CD4-positive, alpha-beta T cell treated with Interleukin-6 at 100 ng/mL for 8 hours (primary cell): ENCODE measurements around the gene EEF1AKMT4.

Experiments
- DNase-seq: peaks from one replicate; pipeline ENCODE4 v3.0.0-alpha.2; 2020; ENCODE audit warnings: mixed read lengths, low spot score

Gene EEF1AKMT4

GRCh38 chr3:184235381-184236032 is 14.0 kb upstream of the EEF1AKMT4 start:
- DNase-seq: no peak

DNA sequence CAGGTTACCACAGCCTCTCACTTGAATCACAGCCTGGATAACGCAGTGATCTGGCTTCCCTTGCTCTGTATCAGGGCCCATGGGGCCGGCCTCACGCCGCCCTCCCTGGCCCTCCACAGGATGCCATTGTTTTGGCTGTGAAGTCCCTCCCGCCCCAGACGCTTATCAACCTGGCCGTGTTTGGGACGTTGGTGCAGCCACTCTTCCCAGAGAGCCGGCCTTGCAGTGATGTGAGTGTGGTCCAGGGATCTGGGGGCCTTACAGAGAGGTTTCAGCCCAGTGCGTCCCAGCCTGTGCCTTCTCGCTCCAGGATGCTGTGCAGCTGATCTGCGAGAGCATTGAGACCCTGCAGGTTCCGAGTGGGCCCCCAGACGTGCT is 13.4 kb upstream of the EEF1AKMT4 start:
- DNase-seq: no peak

DNA sequence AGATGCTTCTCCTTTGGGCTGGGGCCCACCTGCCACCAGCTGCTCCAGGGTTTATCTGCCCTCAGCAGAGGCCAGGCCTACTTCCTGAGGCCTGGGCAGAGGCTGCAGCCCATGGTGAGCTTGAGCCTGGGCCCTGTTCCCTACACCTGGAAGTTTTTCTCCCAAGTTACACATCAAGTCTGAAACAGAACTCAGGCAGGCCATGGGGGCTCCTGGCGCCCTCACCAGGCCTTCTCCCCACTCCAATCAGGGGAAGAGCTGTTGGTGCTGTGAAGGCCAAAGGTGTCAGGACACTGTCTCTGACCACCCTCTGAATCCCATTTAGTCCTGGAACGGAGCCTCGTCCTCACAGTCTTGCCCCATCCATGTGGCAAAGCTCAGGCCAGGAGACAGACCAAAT is 12.8 kb upstream of the EEF1AKMT4 start:
- DNase-seq: no peak

DNA sequence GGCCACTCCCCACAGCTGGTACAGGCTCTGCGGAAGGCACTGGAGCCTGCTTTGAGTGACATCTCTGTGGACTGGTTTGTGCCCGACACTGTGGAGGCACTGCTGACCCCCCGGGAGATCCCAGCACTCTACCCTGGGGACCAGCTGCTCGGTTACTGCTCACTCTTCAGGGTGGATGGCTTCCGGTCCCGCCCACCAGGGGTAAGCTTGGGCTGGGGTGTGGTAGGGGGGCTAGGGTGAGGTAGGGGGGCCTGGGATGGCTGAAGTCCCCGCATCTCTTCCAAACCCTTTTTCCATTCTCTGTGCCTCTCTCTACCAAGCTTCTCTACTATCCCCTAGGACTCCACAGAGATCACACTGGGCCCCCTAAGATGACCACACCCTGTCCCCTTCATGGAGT is 12.3 kb upstream of the EEF1AKMT4 start:
- DNase-seq: no peak

DNA sequence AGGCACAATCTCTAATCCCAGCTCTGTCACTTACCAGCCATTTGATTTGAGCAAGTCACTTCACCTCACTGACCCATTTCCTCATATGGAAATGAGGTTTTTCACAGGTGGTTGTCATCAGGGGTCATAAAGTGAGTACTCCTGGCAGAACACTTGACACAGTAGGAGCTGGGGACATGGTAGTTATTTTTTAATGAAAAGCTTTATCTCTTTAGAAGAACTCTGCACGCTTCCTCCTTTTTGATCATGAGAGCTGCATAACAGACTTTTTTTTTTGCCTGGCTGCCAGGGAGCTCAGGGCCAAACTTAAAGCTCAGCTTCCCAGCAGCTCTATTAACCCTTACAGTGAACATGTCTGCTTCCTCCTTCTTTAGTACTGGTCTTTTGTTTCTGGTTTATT is 11.7 kb upstream of the EEF1AKMT4 start:
- DNase-seq: no peak

- no peak for DNase-seq
Measured at GRCh38 chr3:184238246-184238818, 11.1 kb upstream of the EEF1AKMT4 start.

GRCh38 chr3:184239221-184239620 is 10.3 kb upstream of the EEF1AKMT4 start:
- no peak for DNase-seq

- DNase-seq: no peak
Measured at GRCh38 chr3:184239708-184240107, 9.8 kb upstream of the EEF1AKMT4 start.

- no peak for DNase-seq
Measured at GRCh38 chr3:184240384-184241140, 8.9 kb upstream of the EEF1AKMT4 start.

DNA sequence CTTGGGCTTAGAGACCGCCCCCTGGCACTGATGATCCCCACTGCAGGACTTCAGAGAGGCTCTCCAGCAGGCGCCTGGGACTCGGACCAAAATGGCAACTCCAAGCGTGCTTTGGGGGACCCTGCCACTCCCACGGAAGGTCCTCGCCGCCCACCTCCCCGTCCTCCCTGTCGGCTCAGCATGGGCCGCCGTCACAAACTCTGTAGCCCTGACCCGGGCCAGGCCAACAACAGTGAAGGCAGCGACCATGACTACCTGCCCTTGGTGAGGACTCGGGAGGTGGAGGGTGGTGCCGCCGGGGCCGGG is 8.4 kb upstream of the EEF1AKMT4 start:
- DNase-seq: no peak

GRCh38 chr3:184241447-184242296 is 7.8 kb upstream of the EEF1AKMT4 start:
- DNase-seq: no peak

DNA sequence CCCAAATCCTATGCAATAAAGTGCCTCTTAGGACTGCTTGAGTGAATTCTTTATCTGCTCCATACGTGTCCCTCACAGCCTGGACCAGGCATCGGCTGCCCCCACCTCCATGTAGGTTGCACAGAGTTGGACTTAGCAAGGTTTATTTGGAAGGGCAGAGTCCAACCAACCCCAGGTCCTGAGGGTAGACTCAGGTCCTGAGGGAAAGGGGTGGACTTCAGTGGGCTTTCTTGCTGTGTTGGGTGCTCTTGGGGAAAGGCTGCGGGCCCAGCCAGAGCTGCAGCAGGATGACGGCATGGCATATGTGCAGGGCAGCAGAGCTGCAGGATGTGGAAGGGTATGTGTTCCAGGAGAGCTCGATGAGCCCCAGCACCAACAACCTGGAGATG is 7.2 kb upstream of the EEF1AKMT4 start:
- no peak for DNase-seq

GRCh38 chr3:184248454-184249411 is 739 bp upstream of the EEF1AKMT4 start, which contains the start of gene ALG3:
Gene ALG3 (minus strand): TSS chr3:184248962. CDS start chr3:184248940, 22 bp downstream.
- peak; percentile 82 for DNase-seq

GRCh38 chr3:184250167-184250828 is 826 bp downstream of the EEF1AKMT4 start:
- DNase-seq: peak; percentile 88

DNA sequence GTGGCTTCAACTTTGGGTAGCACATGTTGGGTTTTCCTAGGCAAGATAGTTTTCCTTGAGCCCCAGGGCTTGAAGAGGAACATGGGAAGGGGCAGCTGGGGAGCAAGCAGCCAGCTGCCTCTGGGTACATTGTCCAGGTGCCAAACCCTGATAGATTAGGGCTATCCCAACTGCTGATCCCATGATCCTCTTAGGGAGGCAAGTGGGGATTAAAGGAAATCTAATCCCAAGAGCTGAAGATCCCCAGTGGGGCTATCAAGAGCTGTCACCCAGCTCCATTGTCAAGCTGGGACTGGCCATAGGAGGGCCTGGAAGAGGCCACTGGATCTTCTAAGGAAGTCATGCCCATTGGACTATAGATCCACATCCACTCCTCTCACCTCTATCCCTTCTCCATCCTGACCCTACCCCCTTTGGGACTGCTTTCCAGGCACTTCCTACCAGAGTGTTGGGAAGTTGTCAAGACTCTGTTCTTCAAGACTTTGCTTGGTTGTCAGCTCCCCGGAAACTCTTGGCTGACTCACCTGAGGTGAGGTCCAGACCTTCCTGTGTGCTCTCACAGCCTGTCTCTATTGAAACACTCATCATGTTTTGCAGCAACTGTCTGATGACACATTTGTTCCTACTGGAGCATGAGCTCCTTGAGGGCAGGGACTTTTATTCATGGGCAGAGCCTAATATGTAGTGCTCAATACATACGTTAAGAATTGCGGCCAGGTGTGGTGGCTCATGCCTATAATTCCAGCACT is 6.0 kb downstream of the EEF1AKMT4 start:
- DNase-seq: no peak

- DNase-seq: no peak
Measured at GRCh38 chr3:184257083-184257915, 7.8 kb downstream of the EEF1AKMT4 start.

DNA sequence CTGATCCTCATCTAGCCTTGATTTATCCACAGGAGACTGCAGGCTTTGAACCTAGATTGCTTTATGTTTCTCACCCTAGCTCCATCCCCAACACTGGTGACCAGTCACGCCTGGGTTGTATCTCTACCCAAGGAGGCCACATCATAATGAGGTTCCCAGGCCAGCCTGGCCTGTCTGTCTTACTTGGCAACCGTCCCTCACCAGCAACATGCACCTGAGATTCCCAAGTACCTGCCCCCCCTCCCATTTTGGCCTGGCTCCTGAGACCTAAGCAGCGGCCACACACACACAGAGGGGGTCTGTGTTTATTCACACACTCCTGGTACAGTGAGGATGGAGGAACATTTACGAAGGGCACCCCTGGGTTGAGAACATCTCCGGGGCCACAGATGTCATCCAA is 9.5 kb downstream of the EEF1AKMT4 start:
- DNase-seq: no peak

DNA sequence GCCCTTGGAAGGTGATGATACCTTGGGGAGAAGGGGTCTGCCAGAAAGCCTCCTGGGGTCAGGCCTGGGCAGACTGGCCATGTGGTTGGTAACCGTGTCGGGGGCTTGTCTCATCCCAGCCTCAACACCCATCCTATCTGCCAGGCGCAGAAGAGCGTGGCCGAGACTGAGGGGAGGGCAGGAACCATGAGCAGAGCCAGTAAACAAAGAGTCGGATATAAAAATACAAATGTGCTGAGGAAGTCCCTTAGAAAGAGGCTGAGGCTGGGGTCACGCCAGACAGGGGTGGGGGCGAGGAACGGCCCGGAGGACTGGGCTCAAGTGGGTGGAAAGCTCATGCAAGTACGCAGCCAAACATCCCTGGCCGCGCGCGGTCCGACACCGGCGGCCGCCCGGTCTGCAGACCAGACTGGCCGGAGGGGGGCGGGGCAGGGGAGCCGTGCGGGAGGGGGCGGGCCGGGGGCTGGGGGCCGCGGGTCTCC is 10.0 kb downstream of the EEF1AKMT4 start:
- DNase-seq: no peak
